ENCODE results near the gene SHB. TPM values are rescaled to one million over a fixed set of nuclear protein-coding genes. Genes with fewer than 3 reads are reported as not detected.
A peak's percentile ranks its signal among the peaks of the same experiment; 100 is the strongest.

Gene SHB
- total and polyA plus RNA-seq, 2 of the 8 experiments (the other 6 are each of a cell fraction or from before 2014, with no cell fraction given): 4.1 to 12.6 TPM

DNA sequence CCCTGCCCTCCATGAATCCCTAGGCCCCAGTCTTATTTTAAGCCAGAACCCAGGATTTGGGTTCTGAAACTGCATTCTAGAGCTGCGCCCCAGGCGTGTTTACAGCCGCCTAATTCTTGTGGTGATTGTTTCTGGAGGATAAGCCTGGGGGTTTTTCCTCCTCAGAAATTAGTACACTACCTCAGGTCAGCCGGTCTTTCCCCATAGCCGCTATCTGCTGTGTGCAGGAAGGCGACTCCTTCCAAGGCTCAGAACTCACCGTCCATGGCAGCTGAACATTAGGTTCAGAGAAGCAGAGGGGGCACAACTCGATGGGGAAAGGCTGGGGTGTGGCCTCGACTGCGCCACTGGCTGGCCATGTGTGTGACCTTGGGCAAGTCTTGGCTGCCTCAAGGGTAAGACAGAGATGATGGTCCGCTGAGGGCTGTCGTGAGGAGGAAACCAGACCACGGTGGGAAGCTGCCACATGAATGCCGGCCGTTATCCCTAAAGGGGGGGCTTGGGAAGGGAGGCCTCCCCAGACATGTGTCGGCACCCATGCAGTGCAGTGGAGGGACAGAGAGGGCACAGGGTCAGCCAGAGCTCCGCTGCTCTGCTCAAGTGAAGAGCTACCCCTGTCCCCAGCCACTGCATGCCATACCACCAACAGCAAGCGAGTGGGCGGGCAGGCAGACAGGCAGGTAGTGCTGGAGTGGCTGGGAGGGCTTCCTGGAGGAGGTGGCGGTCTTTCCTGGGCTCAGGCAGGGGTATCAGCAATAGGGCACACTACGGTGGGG, 28.9 kb downstream of the SHB start:
- no peak for DNase-seq (ENCODE audit: low read depth in 1 of 2, low spot score in 2 of 2)
- Histone ChIP-seq H2BK120ac (replicated peaks; ENCODE audit: low read depth, low read length) (no peak overlapping the region), H4K5ac (ENCODE audit: insufficient read length, low read depth, low read length) (no peak overlapping the region), H3K36me3 (ENCODE audit: control insufficient read depth in 2 of 4, insufficient read depth in 4 of 4, low read length in 3 of 4) (no peaks in the 10 kb centered on the region), H3K23me2 (ENCODE audit: low read depth, low read length) (no peaks in the 10 kb centered on the region), H3K18ac (ENCODE audit: extremely low read depth, low read length) (peak overlapping the region; percentile 1; the same call in 1 of the 2 replicates), H3K56ac (replicated peaks; ENCODE audit: insufficient read length, low read depth, low read length) (no peak overlapping the region), H3K27ac (ENCODE audit: low read depth, low read length) (no peak overlapping the region), H2AFZ (ENCODE audit: low read length) (no peak overlapping the region), H3K4me1 (replicated peaks in 1 of 4; ENCODE audit: control insufficient read depth in 3 of 4, insufficient read depth in 4 of 4, low read length in 3 of 4) (peaks cover 9 to 25% (median 13%) of the 10 kb centered on the region in 4 experiments), H3K4me2 (ENCODE audit: insufficient read depth in 1 of 2, low read depth in 2 of 2, low read length in 2 of 2) (no peak overlapping the region), H3K79me2 (ENCODE audit: control insufficient read depth in 1 of 2, insufficient read depth in 2 of 2, low read length in 2 of 2) (peaks cover 0 to 31% of the 10 kb centered on the region in 2 experiments; a peak in 1 of 4 replicates), H2AK5ac (ENCODE audit: low read depth, low read length) (no peak overlapping the region), H4K20me1 (replicated peaks in 1 of 2; ENCODE audit: control insufficient read depth in 1 of 2, insufficient read depth in 2 of 2, low read length in 2 of 2) (peaks cover 0 to 3% of the 10 kb centered on the region in 2 experiments), H2BK12ac (ENCODE audit: low read depth, low read length) (peak overlapping the region; percentile 89), H3K4me3 (ENCODE audit: extremely low read depth in 1 of 4, insufficient read depth in 2 of 4, low read depth in 3 of 4, low read length in 4 of 4) (no peak overlapping the region), H4K91ac (replicated peaks; ENCODE audit: insufficient read length, low read length) (no peak overlapping the region), H3K4ac (replicated peaks; ENCODE audit: insufficient read length, low read depth, low read length) (no peak overlapping the region), H3K9ac (replicated peaks in 1 of 4; ENCODE audit: extremely low read depth in 1 of 4, low read depth in 3 of 4, low read length in 3 of 4) (no peak overlapping the region), H3K23ac (ENCODE audit: insufficient read length) (no peak overlapping the region), H3K14ac (ENCODE audit: insufficient read length) (no peak overlapping the region), H3K9me3 (ENCODE audit: insufficient read depth in 2 of 2, low read depth in 1 of 2, low read length in 1 of 2) (no peaks in the 10 kb centered on the region), H4K8ac (ENCODE audit: extremely low read depth, insufficient read depth, low read length) (no peak overlapping the region), H2BK20ac (ENCODE audit: low read length) (no peak overlapping the region), H2BK15ac (ENCODE audit: low read length) (0 out of 2 replicates have a peak overlapping the region, but pooled peaks have one; percentile 9), H3K27me3 (replicated peaks in 1 of 4; ENCODE audit: control insufficient read depth in 3 of 4, extremely low read depth in 1 of 4, insufficient read depth in 3 of 4, low read length in 3 of 4) (no peaks in the 10 kb centered on the region), H2BK5ac (ENCODE audit: low read depth, low read length) (peak overlapping the region; percentile 83), H3K79me1 (ENCODE audit: low read depth, low read length) (peaks cover 11% of the 10 kb centered on the region)
- FAIRE-seq: no peak
- CTCF ChIA-PET (ENCODE audit: partially characterized antibody): interaction anchor here (0.7 to 2.6 kb wide), 6 partner anchors 11 to 73 kb away, joined by 3 to 9 read pairs (median 4); no protein-coding TSS in a partner anchor
- 80% methylated on average over 21 of the region's 21 CpGs; no CpG with 5 or more reads in 1 of the 2 experiments for whole genome bisulfite sequencing, 2 experiments (ENCODE audit: extremely low coverage in 1 of 2, insufficient coverage in 1 of 2, insufficient read length in 1 of 2, insufficient replicate concordance in 2 of 2, low coverage in 1 of 2, low lambda C conversion rate in 2 of 2, missing lambda C conversion rate in 1 of 2)
- no peak for TF ChIP-seq JUND (IDR thresholded peaks at IDR 0.05; ENCODE audit: low read length)
- TF ChIP-seq SIN3A (conservative IDR thresholded peaks at IDR 0.05 in 1 of 2, IDR thresholded peaks at IDR 0.05 in 1 of 2; ENCODE audit: low read depth in 1 of 2, low read length in 2 of 2): no peak
- TF ChIP-seq SP4 (IDR thresholded peaks at IDR 0.05; ENCODE audit: low read length): no peak
- TF ChIP-seq E2F6 (IDR thresholded peaks at IDR 0.05): no peak
- TF ChIP-seq KDM5A (IDR thresholded peaks at IDR 0.05; ENCODE audit: low read length): no peak
- TF ChIP-seq SP1 (IDR thresholded peaks at IDR 0.05; ENCODE audit: low read depth, low read length): no peak
- POLR2A ChIA-PET (ENCODE audit: partially characterized antibody): interaction anchor here (2.0 kb wide), 1 partner anchor 23 kb away, joined by 4 read pairs; no protein-coding TSS in a partner anchor
